H9 (cell line): ENCODE measurements around the gene PAQR5. TPM values are rescaled to one million over a fixed set of nuclear protein-coding genes. Genes with fewer than 3 reads are reported as not detected.

Experiments used
- DNase-seq: peaks from one replicate; pipeline ENCODE4 v3.0.0-alpha.2; 2017
- H2AFZ ChIP-seq: one replicate; pipeline ENCODE4 v1.6.1; 2013; ENCODE audit warnings: mild to moderate bottlenecking, low read length, control low read depth, moderate library complexity
- H2AK5ac ChIP-seq: 2 replicates; pipeline ENCODE4 v1.6.1; 2013; ENCODE audit warnings: low read length, control low read depth, mixed read lengths; ENCODE audit not compliant: insufficient read length
- H2BK120ac ChIP-seq: one replicate; pipeline ENCODE4 v1.6.1; 2013; ENCODE audit warnings: low read depth, mild to moderate bottlenecking, low read length, control low read depth, inconsistent platforms; ENCODE audit not compliant: poor library complexity, severe bottlenecking
- H2BK12ac ChIP-seq: 2 replicates; pipeline ENCODE4 v1.6.1; 2013; ENCODE audit warnings: low read length, control low read depth, mixed read lengths, low read depth; ENCODE audit not compliant: insufficient read length
- H2BK15ac ChIP-seq: 2 replicates; pipeline ENCODE4 v1.6.1; 2013; ENCODE audit warnings: low read depth, low read length, control low read depth
- H2BK20ac ChIP-seq: one replicate; pipeline ENCODE4 v1.6.1; 2013; ENCODE audit warnings: low read depth, mild to moderate bottlenecking, low read length, control low read depth, inconsistent platforms; ENCODE audit not compliant: poor library complexity, severe bottlenecking
- H2BK5ac ChIP-seq: 2 replicates; pipeline ENCODE4 v1.6.1; 2013; ENCODE audit warnings: low read length, control low read depth, mixed read lengths; ENCODE audit not compliant: insufficient read length
- H3K14ac ChIP-seq: 2 replicates; pipeline ENCODE4 v1.6.1; 2013; ENCODE audit warnings: low read length, control low read depth; ENCODE audit not compliant: insufficient read depth
- H3K18ac ChIP-seq: 2 replicates; pipeline ENCODE4 v1.6.1; 2013; ENCODE audit warnings: low read depth, mild to moderate bottlenecking, mixed read lengths, low read length, control low read depth; ENCODE audit not compliant: insufficient read length
- H3K23ac ChIP-seq: 2 replicates; pipeline ENCODE4 v1.6.1; 2013; ENCODE audit warnings: low read length, control low read depth, mixed read lengths, low read depth; ENCODE audit not compliant: insufficient read length
- H3K23me2 ChIP-seq: 2 replicates; pipeline ENCODE4 v1.6.1; 2013; ENCODE audit warnings: low read depth, mild to moderate bottlenecking, mixed read lengths, low read length, control low read depth; ENCODE audit not compliant: insufficient read length, poor library complexity, severe bottlenecking
- H3K27ac ChIP-seq: 2 replicates; pipeline ENCODE4 v1.5.1; 2013; ENCODE audit warnings: low read length, control low read depth, mixed read lengths, low read depth; ENCODE audit not compliant: insufficient read length
- H3K27me3 ChIP-seq: 2 replicates; pipeline ENCODE4 v1.6.1; 2013; ENCODE audit warnings: low read length, control low read depth, inconsistent platforms; ENCODE audit not compliant: insufficient read depth
- H3K4ac ChIP-seq: 2 replicates; pipeline ENCODE4 v1.6.1; 2013; ENCODE audit warnings: low read depth, mild to moderate bottlenecking, control low read depth, inconsistent platforms, low read length, moderate library complexity
- H3K4me1 ChIP-seq: 2 replicates; pipeline ENCODE4 v1.6.1; 2013; ENCODE audit warnings: low read length, control low read depth, inconsistent platforms; ENCODE audit not compliant: insufficient read depth
- H3K4me2 ChIP-seq: 2 replicates; pipeline ENCODE4 v1.6.1; 2013; ENCODE audit warnings: low read length, control low read depth, mixed read lengths; ENCODE audit not compliant: insufficient read length, insufficient read depth
- H3K56ac ChIP-seq: 2 replicates; pipeline ENCODE4 v1.6.1; 2013; ENCODE audit warnings: low read depth, mild to moderate bottlenecking, mixed read lengths, low read length, control low read depth; ENCODE audit not compliant: insufficient read length
- H3K79me1 ChIP-seq: 2 replicates; pipeline ENCODE4 v1.6.1; 2013; ENCODE audit warnings: low read depth, mild to moderate bottlenecking, moderate library complexity, low read length, control low read depth, inconsistent platforms; ENCODE audit not compliant: insufficient read depth, poor library complexity, severe bottlenecking
- H3K79me2 ChIP-seq: 2 replicates; pipeline ENCODE4 v1.6.1; 2013; ENCODE audit warnings: low read length, control low read depth, inconsistent platforms; ENCODE audit not compliant: insufficient read depth
- H3K9ac ChIP-seq: 2 replicates; pipeline ENCODE4 v1.6.1; 2013; ENCODE audit warnings: low read length, control low read depth, mixed read lengths; ENCODE audit not compliant: insufficient read length; ENCODE audit errors: extremely low read depth
- H3K9me3 ChIP-seq: one replicate; pipeline ENCODE4 v1.6.1; 2013; ENCODE audit warnings: low read depth, low read length, inconsistent platforms; ENCODE audit not compliant: control insufficient read depth
- H3T11ph ChIP-seq: one replicate; pipeline ENCODE4 v1.6.1; 2013; ENCODE audit warnings: mild to moderate bottlenecking, low read length, control low read depth, inconsistent platforms
- H4K20me1 ChIP-seq: one replicate; pipeline ENCODE4 v1.6.1; 2013; ENCODE audit not compliant: control insufficient read depth, insufficient read length, insufficient read depth
- H4K5ac ChIP-seq: 2 replicates; pipeline ENCODE4 v1.6.1; 2013; ENCODE audit warnings: low read depth, mild to moderate bottlenecking, mixed read lengths, low read length, control low read depth; ENCODE audit not compliant: insufficient read length
- H4K8ac ChIP-seq: replicated peaks from 2 replicates; pipeline ENCODE4 v1.6.1; 2013; ENCODE audit warnings: low read length, control low read depth, mixed read lengths, low read depth; ENCODE audit not compliant: insufficient read length
- H4K91ac ChIP-seq: 2 replicates; pipeline ENCODE4 v1.6.1; 2013; ENCODE audit warnings: low read depth, mild to moderate bottlenecking, moderate library complexity, mixed read lengths, low read length, control low read depth; ENCODE audit not compliant: insufficient read length
- H3K27ac Mint-ChIP-seq, 3 experiments: 2 replicates in 2 of 3; 3 replicates in 1 of 3; pipeline ENCODE4 v1.8.0; 2020 to 2021; ENCODE audit warnings: mixed read lengths in 3 of 3, mild to moderate bottlenecking in 1 of 3, moderate library complexity in 1 of 3
- H3K27me3 Mint-ChIP-seq: 2 replicates; pipeline ENCODE4 v1.8.0; 2021; ENCODE audit warnings: low read depth, mild to moderate bottlenecking, moderate library complexity, mixed read lengths
- H3K36me3 Mint-ChIP-seq, 3 experiments: 2 replicates in 2 of 3; 3 replicates in 1 of 3; pipeline ENCODE4 v1.8.0; 2020 to 2021; ENCODE audit warnings: low read depth in 3 of 3, mixed read lengths in 3 of 3; ENCODE audit not compliant: insufficient read depth in 1 of 3
- H3K4me1 Mint-ChIP-seq, 2 experiments: 2 replicates each; pipeline ENCODE4 v1.8.0; 2020; ENCODE audit warnings: mixed read lengths in 2 of 2
- H3K4me3 Mint-ChIP-seq, 2 experiments: 2 replicates in 1 of 2; 3 replicates in 1 of 2; pipeline ENCODE4 v1.8.0; 2020 to 2021; ENCODE audit warnings: mild to moderate bottlenecking in 2 of 2, mixed read lengths in 2 of 2, moderate library complexity in 1 of 2
- H3K9me3 Mint-ChIP-seq, 2 experiments: 2 replicates in 1 of 2; 3 replicates in 1 of 2; pipeline ENCODE4 v1.8.0; 2020; ENCODE audit warnings: mild to moderate bottlenecking in 2 of 2, mixed read lengths in 2 of 2, moderate library complexity in 1 of 2
- WGBS: extraction: QIAGEN DNeasy Blood & Tissue Kit; methylation state at CpG from one replicate; pipeline ENCODE4 v1.1.7; 2013; ENCODE audit warnings: missing lambda C conversion rate, low lambda C conversion rate, mixed read lengths; ENCODE audit not compliant: insufficient read length; ENCODE audit errors: extremely low coverage; 5-methylcytosine and 5-hydroxymethylcytosine counted together
- total RNA-seq: library from RNA; stranded (reverse); gene quantifications from 2 replicates; pipeline ENCODE4 v1.2.1, GENCODE V29; 2021
- TF ChIP-seq, protein P1 (sequence below): fragments of 200-600 bp; sonication (generic); conservative IDR thresholded peaks from 3 replicates; pipeline ENCODE4 v1.8.0; 2021; ENCODE audit warnings: antibody characterized with exemption, mild to moderate bottlenecking

The PAQR5 gene
- total RNA-seq, 1 experiment from 2014 or later, result 1.6 TPM

DNA sequence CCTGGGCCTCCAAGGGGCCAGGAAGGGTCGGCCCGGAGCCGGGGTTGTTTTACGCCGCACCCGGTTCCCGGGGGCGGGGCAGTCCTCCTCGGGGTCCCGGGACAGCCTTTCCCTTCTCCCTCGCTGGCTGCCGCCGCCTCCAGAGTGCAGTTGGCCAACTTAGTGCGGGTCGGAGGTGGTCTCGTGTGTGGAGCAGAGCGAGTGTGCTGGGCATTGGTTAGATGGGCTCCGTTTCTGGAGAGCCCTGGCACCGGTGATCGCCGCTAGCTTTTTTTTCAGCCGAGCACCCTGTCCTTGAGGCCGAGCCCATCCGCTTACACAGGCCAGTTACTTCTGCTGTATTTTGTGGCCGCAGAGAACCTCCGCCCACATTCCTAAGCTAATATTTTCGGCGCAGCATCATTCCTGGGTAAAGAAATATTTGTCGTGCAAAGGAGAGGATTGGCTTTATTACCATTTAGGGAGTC lies 116.0 kb downstream of the PAQR5 start:
- peaks cover 18 to 30% (median 28%) of the 10 kb centered on the region in 3 experiments for H3K36me3 Mint-ChIP-seq
- peak overlapping the region; percentile 46 for H3K4me2 ChIP-seq
- TF ChIP-seq, protein P1, sequence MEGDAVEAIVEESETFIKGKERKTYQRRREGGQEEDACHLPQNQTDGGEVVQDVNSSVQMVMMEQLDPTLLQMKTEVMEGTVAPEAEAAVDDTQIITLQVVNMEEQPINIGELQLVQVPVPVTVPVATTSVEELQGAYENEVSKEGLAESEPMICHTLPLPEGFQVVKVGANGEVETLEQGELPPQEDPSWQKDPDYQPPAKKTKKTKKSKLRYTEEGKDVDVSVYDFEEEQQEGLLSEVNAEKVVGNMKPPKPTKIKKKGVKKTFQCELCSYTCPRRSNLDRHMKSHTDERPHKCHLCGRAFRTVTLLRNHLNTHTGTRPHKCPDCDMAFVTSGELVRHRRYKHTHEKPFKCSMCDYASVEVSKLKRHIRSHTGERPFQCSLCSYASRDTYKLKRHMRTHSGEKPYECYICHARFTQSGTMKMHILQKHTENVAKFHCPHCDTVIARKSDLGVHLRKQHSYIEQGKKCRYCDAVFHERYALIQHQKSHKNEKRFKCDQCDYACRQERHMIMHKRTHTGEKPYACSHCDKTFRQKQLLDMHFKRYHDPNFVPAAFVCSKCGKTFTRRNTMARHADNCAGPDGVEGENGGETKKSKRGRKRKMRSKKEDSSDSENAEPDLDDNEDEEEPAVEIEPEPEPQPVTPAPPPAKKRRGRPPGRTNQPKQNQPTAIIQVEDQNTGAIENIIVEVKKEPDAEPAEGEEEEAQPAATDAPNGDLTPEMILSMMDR, result no peak
- H3K18ac ChIP-seq, result peak overlapping the region; percentile 14
- no peak overlapping the region for H2BK120ac ChIP-seq
- H3K14ac ChIP-seq, result peak overlapping the region; percentile 21
- no peak overlapping the region for H4K5ac ChIP-seq
- H2BK15ac ChIP-seq, result no peak overlapping the region
- peak overlapping the region; percentile 42 to 83 (median 72); a peak in 5 of 7 replicates for H3K27ac Mint-ChIP-seq
- DNase-seq, result peak; percentile 47
- peaks cover 10% of the 10 kb centered on the region; the same call in 1 of the 2 replicates for H3K79me2 ChIP-seq
- no CpG with 5 or more reads among the region's 29 CpGs for WGBS
- no peaks in the 10 kb centered on the region for H3K4me1 ChIP-seq
- no peaks in the 10 kb centered on the region; a peak in 1 of 5 replicates for H3K9me3 Mint-ChIP-seq
- no peak overlapping the region for H4K91ac ChIP-seq
- no peak overlapping the region for H3K56ac ChIP-seq
- no peak overlapping the region for H2BK5ac ChIP-seq
- H3K4ac ChIP-seq, result no peak overlapping the region
- H3K4me1 Mint-ChIP-seq, result peaks cover 9 to 15% of the 10 kb centered on the region in 2 experiments
- no peak overlapping the region for H3T11ph ChIP-seq
- H3K23ac ChIP-seq, result no peak overlapping the region
- H2AFZ ChIP-seq, result no peak overlapping the region
- peaks cover 3% of the 10 kb centered on the region for H3K79me1 ChIP-seq
- no peaks in the 10 kb centered on the region for H3K23me2 ChIP-seq
- no peak overlapping the region for H3K27ac ChIP-seq
- H3K4me3 Mint-ChIP-seq, result peak overlapping the region; percentile 88 to 91
- no peak overlapping the region for H4K8ac ChIP-seq
- H4K20me1 ChIP-seq, result no peaks in the 10 kb centered on the region
- no peak overlapping the region for H2BK20ac ChIP-seq
- no peak overlapping the region for H2AK5ac ChIP-seq
- H3K27me3 Mint-ChIP-seq, result no peaks in the 10 kb centered on the region
- H3K9me3 ChIP-seq, result no peaks in the 10 kb centered on the region
- H3K27me3 ChIP-seq, result no peaks in the 10 kb centered on the region
- no peak overlapping the region for H2BK12ac ChIP-seq
- H3K9ac ChIP-seq, result peak overlapping the region; percentile 74
